Jurkat, Clone E6-1 (cell line): ENCODE data around the gene INF2. TPM values are rescaled to one million over a fixed set of nuclear protein-coding genes. Genes with fewer than 3 reads are reported as not detected.
"Not testable (repeated sequence)": the region's sequence is repeated elsewhere in the genome, so short reads cannot be mapped to it uniquely, and the experiment has no call there.

Experiments
- DNase-seq: peaks from one replicate; pipeline ENCODE4 v3.0.0-alpha.2; 2011; ENCODE audit warnings: low read depth, low spot score
- H3K4me3 ChIP-seq: 2 replicates; pipeline ENCODE4 v1.5.1; 2011; ENCODE audit warnings: mild to moderate bottlenecking, low read length, control low read depth, moderate library complexity
- polyA plus RNA-seq: library from polyadenylated mRNA; unstranded; fragments of >200 nt; gene quantifications from one replicate; pipeline ENCODE4 v1.2.1, GENCODE V29; 2012; ENCODE audit warnings: missing spikeins; ENCODE audit not compliant: insufficient read length, insufficient read depth

Gene INF2
- polyA plus RNA-seq = 25.4 TPM

DNA sequence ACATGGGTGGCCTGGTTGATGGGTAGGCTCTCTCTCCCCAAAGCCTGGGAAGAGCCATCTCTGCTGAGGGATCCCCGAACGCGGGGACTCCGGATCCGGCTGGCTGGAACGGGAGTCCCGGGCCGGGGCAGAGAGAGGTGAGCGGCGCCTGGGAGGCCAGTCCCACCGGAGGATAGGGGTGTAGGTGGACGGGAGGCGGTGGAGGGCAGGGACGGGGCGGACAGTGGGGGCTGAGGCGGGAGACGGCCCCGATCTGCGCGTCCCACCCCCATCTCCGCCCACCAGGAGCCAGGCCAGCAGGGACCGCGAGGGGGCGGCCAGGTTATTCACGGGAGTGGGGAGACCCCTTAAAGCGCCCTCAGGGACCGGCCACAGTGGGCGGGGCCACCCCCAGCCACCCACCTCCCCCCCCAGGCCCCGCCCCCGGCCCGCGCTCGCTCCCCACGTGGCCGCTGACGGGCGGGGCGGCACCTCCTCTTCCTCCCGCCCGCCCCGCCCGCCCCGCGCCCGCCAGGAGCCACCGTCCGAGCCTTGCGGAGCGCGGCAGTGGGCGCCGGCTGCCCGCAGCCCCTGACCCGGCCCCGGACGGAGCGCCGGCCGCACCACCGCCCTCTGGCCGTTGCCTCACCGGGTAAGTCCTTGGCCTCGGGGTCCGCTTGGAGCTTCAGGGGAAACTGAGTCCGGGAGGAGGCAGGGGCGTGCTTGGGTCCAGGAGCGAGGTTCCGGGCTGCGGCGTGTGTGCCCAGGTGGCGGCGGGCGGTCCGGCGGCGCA, at the start of gene INF2:
Gene INF2 (plus strand): TSS at position 510 of the 772 bp plus-strand sequence. CDS start 11,748 bp downstream, outside the sequence.
- DNase-seq = no peak
- peak within 1 kb of the TSS; percentile 76 for H3K4me3 ChIP-seq

- no peak overlapping the region for H3K4me3 ChIP-seq
- no peak for DNase-seq
These were observed 49.4 kb upstream of the INF2 start for GRCh38 chr14:104639885-104640548.

- DNase-seq = no peak
- H3K4me3 ChIP-seq = no peak overlapping the region
These were observed 48.7 kb upstream of the INF2 start for GRCh38 chr14:104640681-104641080.

GRCh38 chr14:104641753-104642539, 47.5 kb upstream of the INF2 start:
- no peak for DNase-seq
- no peak overlapping the region for H3K4me3 ChIP-seq

DNA sequence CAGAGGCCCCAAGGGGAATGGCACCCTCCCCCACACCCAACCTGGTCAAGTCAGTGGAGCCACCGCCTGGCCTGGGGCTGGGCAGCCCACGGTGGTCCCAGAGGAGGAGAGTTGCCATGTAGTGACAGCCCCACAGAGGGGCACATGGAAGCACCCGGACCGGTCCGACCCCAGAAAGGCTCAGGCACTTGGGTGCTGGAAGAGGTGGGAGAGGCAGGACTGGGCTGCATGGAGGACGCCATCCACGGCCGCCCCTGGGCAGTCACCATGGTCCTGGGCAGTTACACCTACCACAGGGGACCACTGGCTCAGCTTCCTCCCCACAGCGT, 46.9 kb upstream of the INF2 start:
- no peak for DNase-seq
- no peak overlapping the region for H3K4me3 ChIP-seq

DNA sequence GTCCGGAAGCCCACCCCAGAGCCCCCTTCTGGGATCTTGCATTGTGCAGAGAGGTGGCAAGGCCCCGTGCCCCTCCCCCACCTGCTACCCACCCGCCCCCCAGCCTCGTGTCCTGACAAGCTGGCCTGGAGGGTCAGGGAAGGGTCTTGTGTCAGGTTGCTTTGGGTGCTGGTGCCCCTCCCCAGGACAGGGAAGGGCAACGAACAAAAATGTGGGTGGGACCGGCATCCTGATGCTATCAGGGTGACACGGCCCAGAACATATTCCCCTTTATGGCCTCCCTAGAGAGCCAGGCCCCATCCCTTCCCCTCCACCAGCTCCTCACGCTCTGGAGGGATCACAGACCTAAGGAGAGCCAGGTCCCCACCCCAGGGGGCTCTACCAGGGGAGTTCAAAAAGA, 46.1 kb upstream of the INF2 start:
- H3K4me3 ChIP-seq = no peak overlapping the region
- DNase-seq = no peak

DNA sequence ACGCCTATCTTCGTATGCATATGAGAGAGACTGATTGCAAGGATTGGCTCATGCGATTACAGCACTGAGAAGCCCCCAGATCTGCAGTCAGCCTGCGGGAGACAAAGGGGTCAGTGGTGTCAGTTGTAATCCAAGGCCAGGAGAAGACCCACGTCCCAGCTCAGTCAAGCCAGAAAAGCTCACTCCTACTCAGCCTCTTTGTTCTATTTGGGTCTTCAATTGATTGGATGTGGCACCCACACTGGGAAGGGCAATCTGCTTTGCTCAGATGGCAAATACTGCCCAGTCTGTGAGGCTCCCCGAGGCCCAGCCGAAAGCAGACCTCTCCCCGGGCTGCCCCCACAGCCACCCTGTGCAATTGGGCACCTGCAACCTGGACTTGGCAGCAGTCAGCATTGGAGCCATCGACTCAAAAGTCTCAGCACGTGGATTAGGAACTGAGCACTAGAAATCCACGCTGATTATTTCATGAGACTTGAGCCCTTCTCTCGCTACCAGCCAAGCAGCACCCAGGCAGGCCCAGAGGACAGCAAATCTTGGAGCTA, 45.3 kb upstream of the INF2 start:
- H3K4me3 ChIP-seq = no peak overlapping the region
- DNase-seq = no peak

GRCh38 chr14:104644656-104645378, 44.6 kb upstream of the INF2 start:
- DNase-seq = no peak
- H3K4me3 ChIP-seq = no peak overlapping the region

DNA sequence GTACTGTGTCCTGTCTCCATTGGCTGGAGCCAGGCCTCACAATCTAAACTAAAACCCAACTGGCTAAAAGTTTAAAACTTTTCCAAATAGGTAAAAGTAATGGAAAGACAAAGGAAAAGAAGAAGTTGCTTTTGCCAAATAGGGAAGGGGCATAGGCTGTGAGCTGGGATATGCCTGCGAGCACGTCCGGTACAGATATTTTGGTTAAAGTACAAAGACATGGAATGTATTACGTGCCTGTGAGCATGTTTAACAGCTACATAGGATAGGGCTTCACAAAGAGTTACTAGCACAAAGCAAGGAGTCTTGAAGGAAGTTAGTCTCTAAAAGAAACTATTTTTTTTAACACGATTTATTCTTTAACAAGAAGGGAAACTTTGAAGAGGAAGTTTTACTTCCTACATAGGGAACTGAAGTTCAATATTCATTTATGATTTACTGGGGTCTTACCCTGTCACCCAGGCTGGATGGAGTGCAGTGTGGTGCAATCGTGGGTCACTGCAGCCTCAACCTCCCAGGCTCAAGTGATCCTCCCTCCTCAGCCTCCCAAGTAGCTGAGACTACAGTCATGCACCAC, 41.9 kb upstream of the INF2 start:
- no peak for DNase-seq
- no peak overlapping the region for H3K4me3 ChIP-seq

GRCh38 chr14:104650057-104650980, 39.1 kb upstream of the INF2 start:
- DNase-seq = peak; percentile 19
- H3K4me3 ChIP-seq = no peak overlapping the region

DNA sequence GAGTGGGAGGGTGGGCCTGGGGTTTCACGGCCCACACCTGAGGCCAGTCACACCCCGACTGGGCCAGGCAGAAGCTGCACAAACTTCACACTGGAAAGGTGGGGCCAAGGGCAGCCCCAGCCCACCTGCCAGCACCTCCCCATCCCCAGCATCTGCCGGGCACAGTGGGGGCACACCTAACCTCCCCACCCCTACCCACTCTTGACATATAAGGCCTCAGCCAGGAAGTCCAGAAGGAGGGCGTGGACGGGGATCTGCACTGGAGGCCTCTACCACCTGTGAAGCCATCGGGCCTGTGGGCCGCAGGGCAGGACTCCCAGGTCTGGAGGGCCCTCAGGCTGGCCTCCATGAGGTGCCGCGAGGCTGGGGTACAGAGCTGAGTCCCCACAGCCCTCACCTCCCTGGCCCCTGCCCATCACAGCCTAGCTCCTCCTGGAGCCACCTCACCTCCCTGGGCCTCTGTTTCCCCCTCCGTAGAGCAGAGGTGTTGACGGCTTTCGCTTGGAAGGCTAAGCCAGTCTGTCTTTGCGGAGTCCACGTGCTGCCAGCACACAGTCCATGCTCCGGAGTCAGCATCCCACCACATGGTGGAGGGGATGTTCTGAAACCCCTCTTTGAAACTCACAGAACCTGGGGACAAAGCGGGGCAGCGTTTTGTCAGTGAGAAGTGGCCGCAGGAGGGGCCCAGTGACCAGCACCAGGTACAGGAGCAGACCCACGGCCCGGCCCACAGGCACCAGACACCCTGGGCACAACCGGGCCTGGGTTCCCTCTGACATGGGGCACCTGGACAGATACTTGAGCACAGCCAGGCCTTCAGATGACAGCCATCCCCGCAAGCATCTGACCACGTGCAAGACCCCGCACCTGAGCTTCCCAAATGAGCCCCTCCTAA, 38.2 kb upstream of the INF2 start:
- no peak for DNase-seq

GRCh38 chr14:104651876-104652260, 37.5 kb upstream of the INF2 start:
- H3K4me3 ChIP-seq = no peak overlapping the region
- DNase-seq = no peak

More for the DNA sequence above, 38.2 kb upstream of the INF2 start:
- H3K4me3 ChIP-seq = no peak overlapping the region

DNA sequence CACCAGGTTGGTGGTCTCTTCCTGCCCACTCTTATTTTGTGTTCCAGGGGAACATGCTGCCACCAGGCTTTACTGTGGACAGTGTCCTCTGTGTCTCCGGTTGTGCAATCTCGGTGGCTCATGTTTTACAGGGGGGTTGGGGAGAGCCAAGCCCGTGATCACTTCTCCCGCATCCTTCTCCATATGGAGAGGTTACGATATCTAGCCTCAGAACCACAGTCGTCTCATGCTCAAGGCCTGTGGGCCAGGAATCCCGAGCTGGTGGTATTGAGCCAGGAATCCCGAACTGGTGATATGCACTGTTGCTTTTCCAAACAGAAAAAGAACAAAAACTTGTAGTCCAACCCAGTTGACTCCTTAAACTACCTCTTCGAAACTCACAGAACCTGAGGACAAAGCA, 37.0 kb upstream of the INF2 start:
- no peak for DNase-seq
- H3K4me3 ChIP-seq = no peak overlapping the region

DNA sequence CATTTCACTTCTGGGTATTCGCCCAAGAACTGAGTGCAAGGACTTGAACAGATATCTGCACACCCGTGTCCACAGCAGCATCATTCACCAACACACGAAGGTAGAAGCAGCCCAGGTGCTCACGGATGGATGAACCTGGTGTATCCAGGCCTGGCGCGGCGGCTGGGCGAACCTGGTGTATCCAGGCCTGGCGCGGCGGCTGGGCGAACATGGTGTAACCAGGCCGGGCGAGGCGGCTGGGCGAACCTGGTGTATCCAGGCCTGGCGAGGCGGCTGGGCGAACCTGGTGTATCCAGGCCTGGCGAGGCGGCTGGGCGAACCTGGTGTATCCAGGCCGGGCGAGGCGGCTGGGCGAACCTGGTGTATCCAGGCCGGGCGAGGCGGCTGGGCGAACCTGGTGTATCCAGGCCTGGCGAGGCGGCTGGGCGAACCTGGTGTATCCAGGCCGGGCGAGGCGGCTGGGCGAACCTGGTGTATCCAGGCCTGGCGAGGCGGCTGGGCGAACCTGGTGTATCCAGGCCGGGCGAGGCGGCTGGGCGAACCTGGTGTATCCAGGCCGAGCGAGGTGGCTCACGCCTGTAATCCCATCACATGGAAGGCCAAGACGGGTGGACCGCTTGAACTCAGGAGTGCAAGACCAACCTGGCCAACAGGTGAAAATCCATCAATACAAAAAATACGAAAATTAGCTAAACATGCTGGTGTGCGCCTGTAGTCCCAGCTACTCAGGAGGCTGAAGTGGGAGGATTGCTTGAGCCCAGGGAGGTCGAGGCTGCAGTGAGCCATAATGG, 36.1 kb upstream of the INF2 start:
- DNase-seq, H3K4me3 ChIP-seq: not testable (repeated sequence)

DNA sequence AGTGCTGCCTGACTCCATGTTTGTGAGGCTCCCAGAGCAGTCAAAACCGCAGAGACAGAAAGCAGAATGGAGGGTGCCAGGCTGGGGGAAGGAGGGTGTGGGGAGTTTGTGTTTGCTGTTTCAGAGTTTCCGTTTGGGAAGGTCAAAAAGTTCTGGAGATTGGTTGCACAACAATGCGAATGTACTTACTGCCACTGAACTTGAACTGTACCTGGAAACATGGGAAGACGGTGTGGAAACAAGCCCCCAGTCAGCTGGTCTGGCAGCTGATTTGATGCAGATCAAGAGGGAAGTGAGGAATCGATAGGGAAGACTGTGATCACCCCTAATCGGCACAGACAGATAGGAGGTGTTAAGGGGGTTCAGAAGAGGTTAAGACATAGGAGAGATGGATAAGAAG, 35.3 kb upstream of the INF2 start:
- DNase-seq = no peak
- H3K4me3 ChIP-seq = no peak overlapping the region
